GM12801 (cell line): ENCODE measurements around the gene SOCS2.

Experiments used
- TF ChIP-seq, protein P1 (sequence below): IDR thresholded peaks from one replicate; pipeline ENCODE4 v1.5.1; 2011; ENCODE audit warnings: control low read depth; ENCODE audit not compliant: insufficient read length; ENCODE audit errors: extremely low read depth

The SOCS2 gene

DNA sequence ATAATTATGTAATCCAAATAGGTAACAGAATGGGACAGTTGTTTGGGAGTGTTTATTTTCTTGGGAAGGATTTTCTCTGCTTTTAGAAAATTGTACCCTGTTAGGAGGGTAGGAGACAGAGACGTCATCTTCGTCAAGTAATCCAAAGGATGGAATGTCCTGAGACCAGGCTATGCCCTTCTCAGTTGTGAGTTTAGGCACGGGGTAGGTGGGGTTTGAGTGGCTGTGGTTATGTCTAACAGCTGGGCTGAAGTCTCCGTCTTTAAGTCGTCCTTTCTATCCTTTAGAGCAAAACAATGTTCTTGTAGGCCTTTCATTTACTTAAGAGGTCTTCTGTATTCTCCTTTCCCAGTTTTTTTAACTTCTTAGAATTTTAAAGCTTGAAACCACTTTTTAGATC is 5.7 kb downstream of the SOCS2 start:
- TF ChIP-seq, protein P1, sequence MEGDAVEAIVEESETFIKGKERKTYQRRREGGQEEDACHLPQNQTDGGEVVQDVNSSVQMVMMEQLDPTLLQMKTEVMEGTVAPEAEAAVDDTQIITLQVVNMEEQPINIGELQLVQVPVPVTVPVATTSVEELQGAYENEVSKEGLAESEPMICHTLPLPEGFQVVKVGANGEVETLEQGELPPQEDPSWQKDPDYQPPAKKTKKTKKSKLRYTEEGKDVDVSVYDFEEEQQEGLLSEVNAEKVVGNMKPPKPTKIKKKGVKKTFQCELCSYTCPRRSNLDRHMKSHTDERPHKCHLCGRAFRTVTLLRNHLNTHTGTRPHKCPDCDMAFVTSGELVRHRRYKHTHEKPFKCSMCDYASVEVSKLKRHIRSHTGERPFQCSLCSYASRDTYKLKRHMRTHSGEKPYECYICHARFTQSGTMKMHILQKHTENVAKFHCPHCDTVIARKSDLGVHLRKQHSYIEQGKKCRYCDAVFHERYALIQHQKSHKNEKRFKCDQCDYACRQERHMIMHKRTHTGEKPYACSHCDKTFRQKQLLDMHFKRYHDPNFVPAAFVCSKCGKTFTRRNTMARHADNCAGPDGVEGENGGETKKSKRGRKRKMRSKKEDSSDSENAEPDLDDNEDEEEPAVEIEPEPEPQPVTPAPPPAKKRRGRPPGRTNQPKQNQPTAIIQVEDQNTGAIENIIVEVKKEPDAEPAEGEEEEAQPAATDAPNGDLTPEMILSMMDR: no peak

DNA sequence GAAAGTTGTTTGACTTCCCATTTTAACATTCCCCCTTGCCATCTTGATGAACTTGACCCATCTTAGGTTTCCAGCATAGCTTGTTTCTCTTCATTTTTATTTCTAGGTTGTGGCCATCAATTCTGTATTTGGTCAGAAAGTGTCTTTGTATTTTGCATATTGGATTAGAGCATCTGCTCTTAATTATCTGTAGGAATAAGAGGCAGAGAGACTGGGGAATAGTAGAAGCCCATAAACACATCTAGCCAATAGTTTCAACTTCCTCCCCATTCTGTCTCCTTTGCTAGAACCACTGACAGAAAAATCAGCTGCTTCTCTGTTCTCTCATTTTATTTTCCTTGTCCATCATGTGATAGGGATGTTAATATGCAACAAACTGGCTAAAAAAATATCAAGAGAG is 8.2 kb downstream of the SOCS2 start:
- TF ChIP-seq, protein P1: no peak

DNA sequence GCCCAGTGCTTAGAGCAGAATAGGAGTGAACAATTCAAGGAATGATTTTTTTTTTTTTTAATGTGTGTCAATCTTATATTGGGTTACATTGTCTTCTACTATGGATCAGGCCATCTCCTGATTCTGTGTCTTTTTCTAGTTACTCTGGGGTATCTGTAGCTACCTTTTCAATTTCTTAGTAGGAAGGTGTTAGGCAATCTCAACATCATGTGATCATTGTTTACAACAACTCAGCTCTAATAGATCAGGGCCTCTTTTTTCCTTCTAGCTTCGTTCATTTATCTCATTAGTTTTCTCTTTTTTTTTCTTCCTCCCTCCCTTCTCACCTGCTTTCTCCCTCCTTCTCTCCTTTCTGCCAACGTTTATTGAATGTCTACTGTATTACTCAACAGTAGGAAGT is 8.9 kb downstream of the SOCS2 start:
- TF ChIP-seq, protein P1: no peak

DNA sequence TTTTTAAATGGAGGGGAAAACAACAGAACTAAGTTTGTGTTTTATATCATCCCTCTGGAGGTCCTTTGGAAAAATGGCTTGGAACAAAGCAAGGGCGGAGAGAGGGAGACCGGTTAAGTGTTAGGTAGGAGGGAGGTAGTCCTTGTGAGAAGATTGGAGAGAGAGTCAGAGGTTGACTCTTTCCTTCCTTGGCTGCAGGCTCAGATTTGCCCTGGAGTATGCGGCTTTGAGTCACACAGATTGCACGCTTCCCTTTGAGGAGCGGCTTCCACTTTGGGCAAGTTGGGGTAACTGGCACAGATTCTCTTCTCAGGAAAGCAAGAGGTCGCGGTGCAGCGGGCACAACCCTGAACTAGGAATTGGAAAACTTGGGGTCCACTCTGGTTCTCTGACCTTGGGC is 9.9 kb downstream of the SOCS2 start:
- TF ChIP-seq, protein P1: no peak

DNA sequence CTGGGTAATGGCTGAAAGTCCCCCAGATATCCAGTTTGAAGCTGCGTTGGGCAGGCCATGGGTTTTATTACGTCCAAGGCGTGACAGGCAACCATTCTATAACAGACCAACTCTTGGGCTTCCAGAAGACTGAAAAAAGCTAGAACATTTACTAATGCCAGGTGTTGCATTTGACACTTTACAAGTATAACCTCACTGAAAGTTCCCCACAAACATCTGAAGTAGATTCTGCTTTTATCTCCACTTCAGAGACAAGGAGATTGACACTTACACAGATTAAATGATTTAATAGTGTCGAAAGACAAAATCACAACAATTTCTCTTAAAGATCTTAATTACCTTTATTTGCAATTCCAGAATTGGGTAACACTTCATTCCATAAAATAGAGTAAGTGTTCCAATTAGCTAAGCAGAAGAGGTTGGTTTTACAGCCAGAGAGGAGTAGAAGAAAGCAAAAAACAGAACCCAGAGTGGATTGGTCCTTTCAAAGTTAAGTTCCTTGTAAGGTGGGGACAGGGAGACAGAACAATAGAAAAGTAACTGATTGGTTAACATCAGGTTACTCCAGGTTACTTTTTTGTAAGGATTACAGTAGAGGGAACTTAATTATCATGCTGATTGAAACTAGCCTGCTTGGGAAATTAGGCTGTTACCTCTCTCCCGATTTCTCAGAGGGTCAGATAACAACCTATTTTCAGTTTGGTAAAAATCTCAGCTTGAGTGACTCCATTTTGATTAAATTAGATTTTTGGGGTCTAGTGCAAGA is 11.3 kb downstream of the SOCS2 start:
- TF ChIP-seq, protein P1: no peak

DNA sequence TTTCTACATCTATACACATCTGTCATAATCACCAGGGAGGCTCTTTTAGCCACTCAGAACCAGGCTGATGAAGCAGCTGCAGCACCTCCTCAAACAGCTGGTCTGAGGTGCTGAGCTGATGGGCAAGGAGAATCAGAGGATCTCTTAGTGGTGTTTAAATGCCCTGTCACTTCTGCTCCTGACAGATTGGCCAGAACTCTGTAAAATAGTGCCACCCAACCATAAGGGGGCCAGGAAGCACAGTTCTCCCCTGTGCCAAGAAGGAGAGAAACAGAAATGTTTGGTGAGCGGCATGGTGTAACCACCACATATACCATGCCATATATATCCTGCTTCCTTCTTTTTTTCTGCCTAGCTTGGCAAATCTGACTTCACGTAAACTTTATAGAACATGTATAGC is 12.8 kb downstream of the SOCS2 start:
- TF ChIP-seq, protein P1: no peak

DNA sequence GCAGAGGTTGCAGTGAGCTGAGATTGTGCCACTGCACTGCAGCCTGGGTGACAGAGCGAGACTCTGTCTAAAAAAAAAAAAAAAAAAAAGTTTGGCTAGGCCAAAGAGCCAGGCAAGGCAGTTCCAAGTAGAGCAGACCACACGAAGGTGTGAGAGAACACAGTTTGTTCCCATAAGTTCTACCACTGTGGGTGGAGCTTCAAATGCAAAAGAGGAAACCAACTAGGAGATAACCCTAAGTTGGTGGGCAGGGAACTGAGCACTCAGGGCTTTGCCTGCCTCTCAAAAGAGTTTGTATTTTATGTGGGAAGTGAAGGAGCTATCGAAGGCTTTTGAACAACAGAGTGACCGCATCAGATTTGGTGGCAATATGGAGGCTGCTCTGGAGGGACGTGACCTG is 15.1 kb downstream of the SOCS2 start:
- TF ChIP-seq, protein P1: no peak
